Ishikawa (cell line): Measurements from ENCODE around the gene ATL1.

Experiments used
- EP300 ChIP-seq: IDR thresholded peaks from 2 replicates; pipeline ENCODE4 v1.6.1; 2012; ENCODE audit warnings: borderline replicate concordance
- NFIC ChIP-seq: IDR thresholded peaks from 2 replicates; pipeline ENCODE4 v1.6.1; 2012
- RAD21 ChIP-seq: IDR thresholded peaks from 2 replicates; pipeline ENCODE4 v1.6.1; 2012; ENCODE audit warnings: low read depth
- REST ChIP-seq: IDR thresholded peaks from 2 replicates; pipeline ENCODE4 v1.6.1; 2012; ENCODE audit warnings: low read depth, mild to moderate bottlenecking
- USF1 ChIP-seq: IDR thresholded peaks from 2 replicates; pipeline ENCODE4 v1.6.1; 2012
- TF ChIP-seq, protein P1 (sequence below): IDR thresholded peaks from 2 replicates; pipeline ENCODE4 v1.6.1; 2012

GRCh38 chr14:50666772-50667683 is 107.1 kb downstream of the ATL1 start:
- TF ChIP-seq, protein P1, sequence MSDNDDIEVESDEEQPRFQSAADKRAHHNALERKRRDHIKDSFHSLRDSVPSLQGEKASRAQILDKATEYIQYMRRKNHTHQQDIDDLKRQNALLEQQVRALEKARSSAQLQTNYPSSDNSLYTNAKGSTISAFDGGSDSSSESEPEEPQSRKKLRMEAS: no peak
- TF ChIP-seq RAD21: no peak
- TF ChIP-seq EP300: no peak
- TF ChIP-seq NFIC: no peak
- no peak for TF ChIP-seq USF1
- TF ChIP-seq REST: no peak
